HepG2 (cell line): Measurements from ENCODE around the gene TBC1D25. TPM values are rescaled to one million over a fixed set of nuclear protein-coding genes. Genes with fewer than 3 reads are reported as not detected.
A peak's percentile ranks its signal among the peaks of the same experiment; 100 is the strongest.

Experiments used
- ATAC-seq: fragments of 200-7000 bp; cut with Tn5 transposase; 3 replicates; pipeline ENCODE4 v1.9.1; 2020; ENCODE audit warnings: mild to moderate bottlenecking, moderate library complexity
- BruUV-seq: library from RNA; stranded (reverse); fragments of 400-500 nt; replicated peaks from 2 replicates; lab custom pipeline; 2021; lab: Mats Ljungman, UMichigan
- CTCF ChIA-PET: fragments of 300-600 bp; formaldehyde crosslinking; extraction: SDS; loops from one replicate; lab custom pipeline; 2021; ENCODE audit warnings: low total read pairs, inconsistent platforms, low intra/inter-chr PET ratio; lab: Yijun Ruan, JAX
- POLR2A ChIA-PET: fragments of 350-600 bp; sonication (Branson Sonifier 250); formaldehyde crosslinking; loops from one replicate; lab custom pipeline; 2020; ENCODE audit warnings: antibody characterized with exemption, inconsistent platforms; lab: Yijun Ruan, JAX
- DNase-seq: peaks from one replicate; pipeline ENCODE4 v3.0.0-alpha.2; 2015; ENCODE audit warnings: low spot score
- FAIRE-seq: peaks from 3 replicates; lab custom pipeline; 2011; peaks lifted over from hg19 to GRCh38; lab: Jason Lieb, UNC
- H2AFZ ChIP-seq: one replicate; pipeline ENCODE4 v1.6.1; 2011; ENCODE audit warnings: low read length, inconsistent platforms
- H3K27ac ChIP-seq: fragments of 300-600 bp; 3 replicates; pipeline ENCODE4 v1.8.0; 2011; ENCODE audit warnings: mixed run types, mild to moderate bottlenecking, mixed read lengths, low read length, inconsistent platforms; ENCODE audit not compliant: insufficient read depth; ENCODE audit errors: extremely low read length
- H3K27me3 ChIP-seq, 2 experiments: fragments of 200-600 bp in 1 of 2; 2 replicates in 1 of 2; 3 replicates in 1 of 2; pipeline versions ENCODE4 v1.6.0 to v1.8.0; 2011; ENCODE audit warnings: low read length in 2 of 2, mild to moderate bottlenecking in 2 of 2, moderate library complexity in 2 of 2, inconsistent platforms in 1 of 2; ENCODE audit not compliant: insufficient read depth in 2 of 2, control insufficient read depth in 1 of 2
- H3K36me3 ChIP-seq, 2 experiments: fragments of 200-600 bp in 1 of 2; replicated peaks in 1 of 2; 2 replicates in 1 of 2; 3 replicates in 1 of 2; pipeline versions ENCODE4 v1.5.1 to v1.8.0; 2011; ENCODE audit warnings: low read length in 2 of 2, inconsistent platforms in 1 of 2; ENCODE audit not compliant: insufficient read depth in 2 of 2, control insufficient read depth in 1 of 2
- H3K4me1 ChIP-seq: 2 replicates; pipeline ENCODE4 v1.5.1; 2012; ENCODE audit warnings: low read length, inconsistent platforms; ENCODE audit not compliant: insufficient read depth
- H3K4me2 ChIP-seq: 2 replicates; pipeline ENCODE4 v1.6.0; 2011; ENCODE audit warnings: low read depth, low read length, inconsistent platforms
- H3K4me3 ChIP-seq, 3 experiments: fragments of 200-600 bp in 1 of 3; sonication (generic), shearing (Covaris generic) in 1 of 3; replicated peaks in 1 of 3; 2 replicates each; pipeline ENCODE4 v1.5.1; 2011 to 2016; ENCODE audit warnings: low read length in 3 of 3, inconsistent platforms in 2 of 3, low read depth in 2 of 3, mild to moderate bottlenecking in 2 of 3, control low read depth in 1 of 3, mixed read lengths in 1 of 3; ENCODE audit not compliant: insufficient read depth in 1 of 3
- H3K79me2 ChIP-seq: one replicate; pipeline ENCODE4 v1.6.1; 2011; ENCODE audit warnings: low read length, inconsistent platforms; ENCODE audit not compliant: insufficient read depth
- H3K9ac ChIP-seq: 2 replicates; pipeline ENCODE4 v1.6.0; 2011; ENCODE audit warnings: mild to moderate bottlenecking, low read depth, low read length, inconsistent platforms; ENCODE audit not compliant: insufficient read depth
- H3K9me3 ChIP-seq: 2 replicates; pipeline ENCODE4 v1.5.1; 2012; ENCODE audit warnings: mild to moderate bottlenecking, low read length
- H4K20me1 ChIP-seq: 2 replicates; pipeline ENCODE4 v1.6.0; 2011; ENCODE audit warnings: inconsistent platforms, mild to moderate bottlenecking, low read length, moderate library complexity; ENCODE audit not compliant: insufficient read depth
- CREM ChIP-seq, 2 experiments: sonication (generic) in 1 of 2; formaldehyde crosslinking in 1 of 2; IDR thresholded peaks; 2 replicates each; pipeline versions ENCODE4 v1.4.0 to v1.6.1; 2016 to 2020; ENCODE audit warnings: antibody characterized with exemption in 1 of 2, mild to moderate bottlenecking in 1 of 2, missing genetic modification reagents in 1 of 2
- ESRRA ChIP-seq: sonication (generic); formaldehyde crosslinking; IDR thresholded peaks from 2 replicates; pipeline ENCODE4 v1.5.1; 2020; ENCODE audit warnings: mild to moderate bottlenecking, low read depth, missing genetic modification reagents
- GABPB1 ChIP-seq: IDR thresholded peaks from 2 replicates; pipeline ENCODE4 v1.6.1; 2016; ENCODE audit warnings: mild to moderate bottlenecking, missing genetic modification reagents, moderate library complexity, missing compliant biosample characterization
- GRHL1 ChIP-seq: sonication (generic); formaldehyde crosslinking; conservative IDR thresholded peaks from 2 replicates; pipeline ENCODE4 v1.8.0; 2022; ENCODE audit warnings: missing genetic modification reagents
- HNF4A ChIP-seq: sonication (generic); formaldehyde crosslinking; IDR thresholded peaks from 2 replicates; pipeline ENCODE4 v1.4.0; 2020; ENCODE audit warnings: missing genetic modification reagents
- JARID2 ChIP-seq: sonication (generic); formaldehyde crosslinking; IDR thresholded peaks from 2 replicates; pipeline ENCODE4 v1.8.1; 2023; ENCODE audit warnings: missing genetic modification reagents, inconsistent platforms; ENCODE audit not compliant: insufficient replicate concordance
- NFYB ChIP-seq: sonication (generic); formaldehyde crosslinking; IDR thresholded peaks from 2 replicates; pipeline ENCODE4 v1.4.0; 2020; ENCODE audit warnings: missing genetic modification reagents
- NFYC ChIP-seq: IDR thresholded peaks from 2 replicates; pipeline ENCODE4 v1.6.1; 2016; ENCODE audit warnings: missing genetic modification reagents, missing compliant biosample characterization
- POLR2AphosphoS5 ChIP-seq: IDR thresholded peaks from 2 replicates; pipeline ENCODE4 v1.6.1; 2012; ENCODE audit warnings: low read depth, low read length
- SAP130 ChIP-seq: IDR thresholded peaks from 2 replicates; pipeline ENCODE4 v1.6.1; 2016; ENCODE audit warnings: low read depth
- SMAD1 ChIP-seq: sonication (generic); formaldehyde crosslinking; IDR thresholded peaks from 2 replicates; pipeline ENCODE4 v1.4.0; 2020; ENCODE audit warnings: missing genetic modification reagents, low read depth, mild to moderate bottlenecking, borderline replicate concordance
- TAF15 ChIP-seq: fragments of 200-400 bp; formaldehyde crosslinking; IDR thresholded peaks from one replicate; pipeline ENCODE4 v1.6.1; 2018; ENCODE audit warnings: mild to moderate bottlenecking, low read depth, low read length; ENCODE audit not compliant: poor library complexity, severe bottlenecking
- TEAD2 ChIP-seq: sonication (generic); formaldehyde crosslinking; IDR thresholded peaks from 2 replicates; pipeline ENCODE4 v1.9.0; 2021; ENCODE audit warnings: missing genetic modification reagents
- ZBTB1 ChIP-seq: sonication (generic); formaldehyde crosslinking; IDR thresholded peaks from 2 replicates; pipeline ENCODE4 v1.4.0; 2020; ENCODE audit warnings: missing genetic modification reagents, borderline replicate concordance
- ZBTB20 ChIP-seq: sonication (generic); formaldehyde crosslinking; IDR thresholded peaks from 2 replicates; pipeline ENCODE4 v1.8.1; 2023; ENCODE audit warnings: missing genetic modification reagents, low read depth, mild to moderate bottlenecking, borderline replicate concordance
- ZFP91 ChIP-seq: sonication (generic); formaldehyde crosslinking; IDR thresholded peaks from 2 replicates; pipeline ENCODE4 v1.9.0; 2022; ENCODE audit warnings: missing genetic modification reagents, mild to moderate bottlenecking, borderline replicate concordance
- ZNF629 ChIP-seq: sonication (generic); formaldehyde crosslinking; conservative IDR thresholded peaks from 2 replicates; pipeline ENCODE4 v1.5.0; 2020; ENCODE audit warnings: missing genetic modification reagents
- ZNF770 ChIP-seq: sonication (generic); formaldehyde crosslinking; IDR thresholded peaks from 2 replicates; pipeline ENCODE4 v1.5.0; 2020; ENCODE audit warnings: mild to moderate bottlenecking, missing genetic modification reagents
- WGBS: methylation state at CpG from one replicate; pipeline ENCODE4 v1.1.6; 2017; ENCODE audit warnings: low lambda C conversion rate; 5-methylcytosine and 5-hydroxymethylcytosine counted together
- in situ Hi-C: cut with HindIII; loops from 2 replicates; pipeline ENCODE4 v1.10.0; 2017; ENCODE audit warnings: low pct_unique_long_range_greater_than_20kb; ENCODE audit not compliant: extremely low pct_ligation_motif_present
- intact Hi-C: fragments of 100-400 bp; cut with micrococcal nuclease; formaldehyde crosslinking; loops from one replicate; pipeline ENCODE4 v1.10.0; 2022; ENCODE audit not compliant: unreplicated experiment
- polyA plus RNA-seq, 8 experiments: library from polyadenylated mRNA; depleted of rRNA in 3 of 8; stranded (reverse) in 7 of 8; unstranded in 1 of 8; fragments of >200 nt; fragmentation: Illumina TruSeq in 4 of 8; extraction: Trizol in 4 of 8; gene quantifications; 2 replicates each; pipeline versions ENCODE4 v1.2.1 to v1.2.3, GENCODE V29; 2011 to 2016; ENCODE audit warnings: low read depth in 4 of 8, missing spikeins in 1 of 8, mixed read lengths in 1 of 8; ENCODE audit not compliant: insufficient read depth in 1 of 8
- total RNA-seq, 5 experiments: library from RNA; depleted of rRNA; stranded (reverse); fragments of >200 nt; fragmentation: Illumina TruSeq; extraction: Trizol; gene quantifications; 2 replicates each; pipeline ENCODE4 v1.2.3, GENCODE V29; 2016; ENCODE audit warnings: low read depth in 1 of 5

TBC1D25 gene
- total and polyA plus RNA-seq, 2 of the 13 experiments (the other 11 are each of a cell fraction or from before 2014, with no cell fraction given) = 3.5 to 4.7 TPM

- no peaks in the 10 kb centered on the region for H4K20me1 ChIP-seq
- in situ Hi-C loops = no loop called here
- H3K79me2 ChIP-seq = no peaks in the 10 kb centered on the region
- no peak for FAIRE-seq
- peak within 1 kb of the TSS; percentile 63 for H3K9ac ChIP-seq
- H3K27me3 ChIP-seq = no peaks in the 10 kb centered on the region
- TSS peak; percentile 62 for BruUV-seq
- peak; percentile 94 for ATAC-seq
- WGBS = 5% methylated on average over 3 of the region's 65 CpGs
- H3K4me2 ChIP-seq = peak within 1 kb of the TSS; percentile 70
- H3K9me3 ChIP-seq = no peaks in the 10 kb centered on the region
- peak within 1 kb of the TSS; percentile 38 for H3K27ac ChIP-seq
- ChIA-PET POLR2A (interaction anchor here (0.8 kb wide), 1 partner anchor 13 kb away, joined by 4 read pairs; the partner anchor contains the start of gene EBP), CTCF (no interaction called here)
- peak within 1 kb of the TSS; percentile 5 for H2AFZ ChIP-seq
- H3K4me3 ChIP-seq = peak within 1 kb of the TSS; percentile 58 to 77 (median 73)
- DNase-seq = peak; percentile 35
- H3K36me3 ChIP-seq = no peaks in the 10 kb centered on the region
- intact Hi-C loops = loop anchor here (5.0 kb wide), 1 partner anchor 36 kb away; the partner anchor contains the start of gene SLC38A5
- peaks cover 10% of the 10 kb centered on the region for H3K4me1 ChIP-seq
- TF ChIP-seq ZNF770 (peak; percentile 38; the same call in 1 of the 2 replicates), SMAD1 (CRISPR knock-in tag) (no peak), JARID2 (no peak), ZFP91 (CRISPR knock-in tag) (peak; percentile 100), NFYB (CRISPR knock-in tag) (peak; percentile 36), CREM (IDR thresholded peaks at IDR 0.05) (no peak), CREM (CRISPR knock-in tag; IDR thresholded peaks at IDR 0.05) (no peak), ZBTB1 (CRISPR knock-in tag) (no peak), NFYC (CRISPR knock-in tag) (peak; percentile 47; the same call in 1 of the 2 replicates), ZNF629 (CRISPR knock-in tag) (peak; percentile 51; the same call in 1 of the 2 replicates), HNF4A (CRISPR knock-in tag) (no peak), ESRRA (CRISPR knock-in tag) (no peak), TEAD2 (CRISPR knock-in tag) (no peak), POLR2AphosphoS5 (peak; percentile 65), TAF15 (peak; percentile 30), SAP130 (CRISPR knock-in tag) (peak; percentile 13; the same call in 1 of the 2 replicates), ZBTB20 (CRISPR knock-in tag) (no peak), GRHL1 (CRISPR knock-in tag) (no peak), GABPB1 (CRISPR knock-in tag) (peak; percentile 38; the same call in 1 of the 2 replicates)
Measured at GRCh38 chrX:48508400-48509244, 30.9 kb upstream of the TBC1D25 start, which contains the start of gene PORCN. TSS of gene PORCN (plus strand) at chrX:48508992. CDS start at chrX:48509821, 829 bp downstream.
